ENCODE measurements around the gene SEMA6B. TPM values are rescaled to one million over a fixed set of nuclear protein-coding genes. Genes with fewer than 3 reads are reported as not detected.

Gene SEMA6B
- total RNA-seq, 1 experiment from 2014 or later: 38.4 TPM

DNA sequence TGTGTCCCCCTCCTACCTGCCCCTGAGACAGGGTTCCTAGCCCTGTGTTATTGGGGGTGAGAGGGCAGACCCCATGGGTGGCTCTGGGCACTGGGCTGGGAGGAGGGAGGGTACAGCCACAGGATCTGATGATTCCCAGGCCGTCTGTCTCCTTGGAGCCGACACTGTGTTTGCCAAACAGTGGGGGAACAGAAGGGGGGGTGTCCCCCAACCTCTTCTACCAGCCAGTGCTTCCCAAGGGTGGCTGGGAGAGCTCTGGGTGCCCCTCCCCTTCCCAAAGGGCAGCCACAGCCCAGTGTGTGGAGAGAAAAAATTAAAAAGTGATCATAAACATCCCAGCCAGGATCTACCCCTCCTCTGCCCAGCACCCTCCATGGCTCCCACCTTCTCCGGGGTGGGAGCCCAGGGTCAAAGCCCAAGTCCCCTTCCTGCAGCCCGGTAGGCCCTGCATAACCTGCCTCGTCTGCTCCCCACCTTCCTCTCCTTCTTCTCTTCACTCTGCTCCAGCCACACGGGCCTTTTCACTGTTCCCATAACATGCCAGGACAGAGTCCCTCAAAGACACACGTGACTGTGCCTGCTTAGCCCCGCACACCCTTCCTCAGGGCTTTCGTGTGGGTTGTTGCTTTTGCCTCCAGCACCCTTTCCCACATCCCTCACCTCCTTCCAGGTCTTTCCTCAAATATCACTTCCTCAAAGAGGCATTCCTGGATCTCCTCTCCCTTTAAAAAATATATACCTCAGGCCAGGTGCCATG, 39.8 kb downstream of the SEMA6B start:
- Histone ChIP-seq H3K4me2 (ENCODE audit: insufficient read depth, insufficient read length, low read length) (no peak overlapping the region), H3K4ac (ENCODE audit: low read depth, low read length) (no peak overlapping the region; the same call in 1 of the 2 replicates), H3K27ac (ENCODE audit: insufficient read length, low read depth, low read length) (no peak overlapping the region), H3K23ac (ENCODE audit: insufficient read length, low read depth, low read length) (no peak overlapping the region), H3K23me2 (ENCODE audit: insufficient read length, low read depth, low read length, poor library complexity, severe bottlenecking) (no peaks in the 10 kb centered on the region), H3K4me1 (ENCODE audit: insufficient read depth, low read length) (no peaks in the 10 kb centered on the region), H3K27me3 (ENCODE audit: insufficient read depth, low read length) (0 out of 2 replicates have a peak, but pooled peaks cover 2% of the 10 kb centered on the region), H3K9ac (ENCODE audit: extremely low read depth, insufficient read length, low read length) (no peak overlapping the region), H2AFZ (ENCODE audit: low read length) (no peak overlapping the region), H4K20me1 (ENCODE audit: control insufficient read depth, insufficient read depth, insufficient read length) (no peaks in the 10 kb centered on the region), H3K79me1 (ENCODE audit: insufficient read depth, low read depth, low read length, poor library complexity, severe bottlenecking) (no peaks in the 10 kb centered on the region), H4K5ac (ENCODE audit: insufficient read length, low read depth, low read length) (no peak overlapping the region), H2BK12ac (ENCODE audit: insufficient read length, low read depth, low read length) (no peak overlapping the region), H4K91ac (ENCODE audit: insufficient read length, low read depth, low read length) (no peak overlapping the region), H3K14ac (ENCODE audit: insufficient read depth, low read length) (no peak overlapping the region), H2BK15ac (ENCODE audit: low read depth, low read length) (no peak overlapping the region), H3K79me2 (ENCODE audit: insufficient read depth, low read length) (no peaks in the 10 kb centered on the region), H2BK5ac (ENCODE audit: insufficient read length, low read length) (no peak overlapping the region), H2AK5ac (ENCODE audit: insufficient read length, low read length) (no peak overlapping the region), H3K9me3 (ENCODE audit: control insufficient read depth, low read depth, low read length) (no peaks in the 10 kb centered on the region), H4K8ac (replicated peaks; ENCODE audit: insufficient read length, low read depth, low read length) (no peak overlapping the region), H2BK120ac (ENCODE audit: low read depth, low read length, poor library complexity, severe bottlenecking) (no peak overlapping the region), H3K18ac (ENCODE audit: insufficient read length, low read depth, low read length) (no peak overlapping the region), H3T11ph (ENCODE audit: low read length) (no peak overlapping the region), H3K56ac (ENCODE audit: insufficient read length, low read depth, low read length) (no peak overlapping the region), H2BK20ac (ENCODE audit: low read depth, low read length, poor library complexity, severe bottlenecking) (no peak overlapping the region)
- WGBS (ENCODE audit: extremely low coverage, insufficient read length, low lambda C conversion rate): no CpG with 5 or more reads among the region's 9 CpGs
- Mint-ChIP-seq H3K27me3 (ENCODE audit: low read depth) (peaks cover 54% of the 10 kb centered on the region), H3K36me3 (ENCODE audit: insufficient read depth in 1 of 3, low read depth in 3 of 3) (no peaks in the 10 kb centered on the region), H3K4me1 (peaks cover 3 to 7% of the 10 kb centered on the region in 2 experiments; a peak in 3 of 4 replicates), H3K27ac (no peak overlapping the region), H3K4me3 (no peak overlapping the region), H3K9me3 (0 out of 5 replicates have a peak, but pooled peaks cover 0 to 2% of the 10 kb centered on the region in 2 experiments)
- TF ChIP-seq, protein P1, sequence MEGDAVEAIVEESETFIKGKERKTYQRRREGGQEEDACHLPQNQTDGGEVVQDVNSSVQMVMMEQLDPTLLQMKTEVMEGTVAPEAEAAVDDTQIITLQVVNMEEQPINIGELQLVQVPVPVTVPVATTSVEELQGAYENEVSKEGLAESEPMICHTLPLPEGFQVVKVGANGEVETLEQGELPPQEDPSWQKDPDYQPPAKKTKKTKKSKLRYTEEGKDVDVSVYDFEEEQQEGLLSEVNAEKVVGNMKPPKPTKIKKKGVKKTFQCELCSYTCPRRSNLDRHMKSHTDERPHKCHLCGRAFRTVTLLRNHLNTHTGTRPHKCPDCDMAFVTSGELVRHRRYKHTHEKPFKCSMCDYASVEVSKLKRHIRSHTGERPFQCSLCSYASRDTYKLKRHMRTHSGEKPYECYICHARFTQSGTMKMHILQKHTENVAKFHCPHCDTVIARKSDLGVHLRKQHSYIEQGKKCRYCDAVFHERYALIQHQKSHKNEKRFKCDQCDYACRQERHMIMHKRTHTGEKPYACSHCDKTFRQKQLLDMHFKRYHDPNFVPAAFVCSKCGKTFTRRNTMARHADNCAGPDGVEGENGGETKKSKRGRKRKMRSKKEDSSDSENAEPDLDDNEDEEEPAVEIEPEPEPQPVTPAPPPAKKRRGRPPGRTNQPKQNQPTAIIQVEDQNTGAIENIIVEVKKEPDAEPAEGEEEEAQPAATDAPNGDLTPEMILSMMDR (conservative IDR thresholded peaks at IDR 0.05): no peak
- no peak for DNase-seq

Measured in H9 (cell line).